HEK293T (cell line): ENCODE results near the gene MTMR12.
"Not testable (repeated sequence)": the region's sequence is repeated elsewhere in the genome, so short reads cannot be mapped to it uniquely, and the experiment has no call there.

Experiments used
- CTCF ChIA-PET: fragments of 350-600 bp; formaldehyde crosslinking; extraction: SDS; loops from one replicate; lab custom pipeline; 2021; ENCODE audit warnings: antibody characterized with exemption, inconsistent platforms; lab: Yijun Ruan, JAX
- POLR2A ChIA-PET: fragments of 350-600 bp; formaldehyde crosslinking; extraction: SDS; loops from one replicate; lab custom pipeline; 2020; ENCODE audit warnings: antibody characterized with exemption, inconsistent platforms; lab: Yijun Ruan, JAX
- DNase-seq: peaks from one replicate; pipeline ENCODE4 v3.0.0; 2012; ENCODE audit warnings: mixed read lengths; ENCODE audit errors: extremely low spot score
- ARNT ChIP-seq: fragments of 450-650 bp; IDR thresholded peaks from 2 replicates; pipeline ENCODE4 v1.6.1; 2017; ENCODE audit warnings: mild to moderate bottlenecking
- BHLHE40 ChIP-seq: fragments of 450-650 bp; IDR thresholded peaks from 2 replicates; pipeline ENCODE4 v1.6.1; 2016; ENCODE audit warnings: mild to moderate bottlenecking, moderate library complexity, borderline replicate concordance
- CTBP1 ChIP-seq: fragments of 450-650 bp; IDR thresholded peaks from 2 replicates; pipeline ENCODE4 v1.6.1; 2016; ENCODE audit warnings: borderline replicate concordance
- ELF4 ChIP-seq: fragments of 450-650 bp; IDR thresholded peaks from 2 replicates; pipeline ENCODE4 v1.6.1; 2017; ENCODE audit warnings: antibody characterized with exemption
- FOXA1 ChIP-seq: fragments of 450-650 bp; IDR thresholded peaks from 2 replicates; pipeline ENCODE4 v1.6.1; 2016; ENCODE audit warnings: mild to moderate bottlenecking
- FOXK2 ChIP-seq: fragments of 450-650 bp; IDR thresholded peaks from 2 replicates; pipeline ENCODE4 v1.6.1; 2016; ENCODE audit warnings: mild to moderate bottlenecking
- FOXM1 ChIP-seq: fragments of 450-650 bp; IDR thresholded peaks from 2 replicates; pipeline ENCODE4 v1.6.1; 2017; ENCODE audit warnings: mild to moderate bottlenecking, borderline replicate concordance
- HDGF ChIP-seq: fragments of 450-650 bp; IDR thresholded peaks from 2 replicates; pipeline ENCODE4 v1.6.1; 2017; ENCODE audit warnings: antibody characterized with exemption, borderline replicate concordance
- L3MBTL2 ChIP-seq: fragments of 450-650 bp; conservative IDR thresholded peaks from 2 replicates; pipeline ENCODE4 v1.6.1; 2016; ENCODE audit warnings: mild to moderate bottlenecking
- LEF1 ChIP-seq: fragments of 450-650 bp; IDR thresholded peaks from 2 replicates; pipeline ENCODE4 v1.6.1; 2017; ENCODE audit warnings: mild to moderate bottlenecking, borderline replicate concordance
- NFRKB ChIP-seq: fragments of 450-650 bp; IDR thresholded peaks from 2 replicates; pipeline ENCODE4 v1.6.1; 2016; ENCODE audit warnings: mild to moderate bottlenecking, moderate library complexity
- SP1 ChIP-seq: fragments of 450-650 bp; IDR thresholded peaks from 2 replicates; pipeline ENCODE4 v1.6.1; 2017
- SUZ12 ChIP-seq: fragments of 450-650 bp; IDR thresholded peaks from 2 replicates; pipeline ENCODE4 v1.6.1; 2016; ENCODE audit warnings: mild to moderate bottlenecking
- TARDBP ChIP-seq: fragments of 450-650 bp; IDR thresholded peaks from 2 replicates; pipeline ENCODE4 v1.6.1; 2016
- ZNF384 ChIP-seq: fragments of 450-650 bp; IDR thresholded peaks from 2 replicates; pipeline ENCODE4 v1.6.1; 2016
- TF ChIP-seq, protein P1 (sequence below): fragments of 450-650 bp; IDR thresholded peaks from 2 replicates; pipeline ENCODE4 v1.6.1; 2016

Gene MTMR12

DNA sequence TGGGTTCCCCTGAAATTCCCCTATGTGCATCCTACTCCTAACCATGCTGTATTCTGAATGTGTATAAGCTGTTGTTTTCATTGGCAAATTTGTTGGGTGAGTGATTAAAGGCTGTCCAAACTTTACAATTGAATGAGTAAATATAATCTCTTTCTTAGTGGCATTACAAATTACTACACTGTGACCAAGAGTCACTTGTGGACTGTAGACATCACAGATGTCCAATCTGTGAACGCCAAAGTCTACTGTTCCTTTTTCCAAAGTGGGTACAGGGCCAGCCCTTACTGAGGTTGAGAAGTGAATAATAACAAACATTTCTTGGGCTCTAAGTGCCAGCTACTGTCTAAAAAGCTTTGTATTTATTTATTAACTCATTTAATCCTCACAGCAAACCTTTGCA is 29.7 kb downstream of the MTMR12 start:
- TF ChIP-seq FOXM1 (no peak), ELF4 (no peak), CTBP1 (no peak), FOXK2 (no peak), L3MBTL2 (no peak), BHLHE40 (no peak), SP1 (no peak), LEF1 (no peak), ZNF384 (no peak)
- TF ChIP-seq, protein P1, sequence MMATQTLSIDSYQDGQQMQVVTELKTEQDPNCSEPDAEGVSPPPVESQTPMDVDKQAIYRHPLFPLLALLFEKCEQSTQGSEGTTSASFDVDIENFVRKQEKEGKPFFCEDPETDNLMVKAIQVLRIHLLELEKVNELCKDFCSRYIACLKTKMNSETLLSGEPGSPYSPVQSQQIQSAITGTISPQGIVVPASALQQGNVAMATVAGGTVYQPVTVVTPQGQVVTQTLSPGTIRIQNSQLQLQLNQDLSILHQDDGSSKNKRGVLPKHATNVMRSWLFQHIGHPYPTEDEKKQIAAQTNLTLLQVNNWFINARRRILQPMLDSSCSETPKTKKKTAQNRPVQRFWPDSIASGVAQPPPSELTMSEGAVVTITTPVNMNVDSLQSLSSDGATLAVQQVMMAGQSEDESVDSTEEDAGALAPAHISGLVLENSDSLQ: no peak
- POLR2A ChIA-PET: no interaction called here
- DNase-seq: no peak
- CTCF ChIA-PET: interaction anchor here (0.5 kb wide), 1 partner anchor 46 kb away, joined by 9 read pairs; no protein-coding TSS in a partner anchor

DNA sequence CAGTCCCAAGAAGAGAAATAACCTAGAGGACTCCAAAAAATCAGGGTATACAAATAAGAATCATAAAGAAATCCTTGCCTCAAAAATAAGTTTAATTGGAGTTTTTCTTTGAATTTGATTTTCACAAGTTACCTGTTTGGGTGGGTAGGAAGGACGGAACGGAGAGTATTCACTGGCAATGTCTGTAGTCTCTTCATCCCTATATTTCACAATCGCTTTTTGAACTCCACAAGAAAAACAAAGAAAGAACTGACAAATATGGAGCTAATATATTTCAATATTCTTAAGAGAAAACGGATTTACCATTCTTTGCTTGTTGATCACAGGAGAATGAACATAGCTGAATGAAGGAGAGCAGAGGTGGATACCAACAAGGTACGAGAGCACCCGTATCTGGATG is 30.1 kb downstream of the MTMR12 start:
- CTCF ChIA-PET: interaction anchor here (0.7 kb wide), 1 partner anchor 13 kb away, joined by 3 read pairs; no protein-coding TSS in a partner anchor
- POLR2A ChIA-PET: no interaction called here
- TF ChIP-seq ZNF384 (no peak), SUZ12 (no peak), CTBP1 (no peak), HDGF (no peak), TARDBP (no peak), LEF1 (no peak), BHLHE40 (no peak), NFRKB (no peak), ARNT (no peak), SP1 (no peak), FOXM1 (no peak), FOXA1 (no peak), FOXK2 (no peak), ELF4 (no peak), L3MBTL2 (no peak)
- TF ChIP-seq, protein P1: no peak
- DNase-seq: no peak

DNA sequence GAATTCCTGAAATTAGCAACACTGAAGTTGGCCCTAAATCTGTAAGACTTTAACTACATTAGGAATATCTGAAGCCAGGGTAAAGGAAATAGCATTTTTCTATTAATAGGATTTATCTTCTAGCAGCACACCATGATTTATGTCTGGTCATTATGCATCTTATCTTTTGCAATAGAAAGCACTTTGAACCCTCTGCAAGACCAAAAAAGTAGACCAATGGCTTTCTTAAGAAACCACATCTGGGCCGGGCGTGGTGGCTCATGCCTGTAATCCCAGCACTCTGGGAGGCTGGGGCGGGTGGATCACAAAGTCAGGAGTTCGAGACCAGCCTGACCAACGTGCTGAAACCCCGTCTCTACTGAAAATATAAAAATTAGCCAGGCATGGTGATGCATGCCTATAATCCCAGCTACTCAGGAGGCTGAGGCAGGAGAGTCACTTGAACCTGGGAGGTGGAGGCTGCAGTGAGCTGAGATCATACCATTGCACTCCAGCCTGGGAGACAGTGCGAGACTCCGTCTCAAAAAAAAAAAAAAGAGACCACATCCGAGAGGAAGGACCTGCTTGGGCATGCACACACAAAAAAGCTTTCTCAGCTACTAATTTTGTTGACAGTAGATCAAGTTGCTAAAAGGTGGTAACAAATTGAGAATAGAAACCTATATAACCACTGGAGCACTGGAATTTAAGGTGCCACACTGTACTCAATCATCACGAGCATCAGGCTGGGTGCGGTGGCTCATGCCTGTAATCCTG is 31.2 kb downstream of the MTMR12 start:
- CTCF ChIA-PET, POLR2A ChIA-PET, DNase-seq: not testable (repeated sequence)

DNA sequence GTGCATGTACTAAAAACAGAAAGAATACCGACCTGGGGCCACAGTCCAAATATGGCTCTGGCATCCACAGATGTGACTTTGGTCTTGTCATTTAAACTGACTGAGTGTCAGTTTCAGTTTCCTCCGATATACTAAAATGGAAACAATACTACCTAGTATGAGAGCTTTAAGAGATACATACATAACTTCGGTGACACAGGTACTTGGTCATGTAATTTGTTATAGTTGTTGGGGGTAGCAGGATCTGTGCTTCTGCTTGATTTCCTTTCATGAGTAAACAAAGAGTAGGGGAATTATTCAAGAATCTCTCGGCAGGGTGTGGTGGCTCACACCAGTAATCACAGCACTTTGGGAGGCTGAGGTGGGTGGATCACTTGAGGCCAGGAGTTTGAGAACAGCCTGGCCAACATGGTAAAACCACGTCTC is 32.1 kb downstream of the MTMR12 start:
- ChIA-PET CTCF (no interaction called here), POLR2A (no interaction called here)
- DNase-seq: no peak
- TF ChIP-seq SP1: no peak
- no peak for TF ChIP-seq LEF1
- no peak for TF ChIP-seq FOXA1
- TF ChIP-seq FOXK2: no peak
- TF ChIP-seq ZNF384: no peak
- no peak for TF ChIP-seq TARDBP
- TF ChIP-seq CTBP1: no peak
- no peak for TF ChIP-seq L3MBTL2
- no peak for TF ChIP-seq NFRKB
- TF ChIP-seq SUZ12: no peak
- no peak for TF ChIP-seq FOXM1
- TF ChIP-seq, protein P1: no peak
- no peak for TF ChIP-seq BHLHE40
- no peak for TF ChIP-seq HDGF
- TF ChIP-seq ARNT: no peak
- TF ChIP-seq ELF4: no peak

DNA sequence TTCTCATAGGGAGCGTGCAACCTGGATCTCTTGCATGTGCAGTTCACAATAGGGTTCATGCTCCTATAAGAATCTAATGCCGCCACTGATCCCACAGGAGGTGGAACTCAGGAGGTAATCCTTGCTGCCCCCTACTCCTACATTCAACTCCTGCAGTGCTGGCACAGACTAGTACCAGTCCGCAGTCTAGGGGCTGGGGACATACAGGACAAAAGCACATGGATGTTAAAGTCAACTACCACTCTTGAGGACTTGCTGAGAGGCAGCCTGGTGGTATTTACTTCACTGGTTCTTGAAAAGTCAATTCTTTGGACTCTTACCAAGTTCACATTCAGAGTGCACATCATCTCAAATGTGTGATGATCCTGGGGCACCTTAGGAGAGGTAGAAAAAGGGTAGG is 33.0 kb downstream of the MTMR12 start:
- CTCF ChIA-PET: no interaction called here
- TF ChIP-seq TARDBP (no peak), LEF1 (no peak), FOXA1 (no peak), SP1 (no peak), ZNF384 (no peak), BHLHE40 (no peak), SUZ12 (no peak), L3MBTL2 (no peak), FOXK2 (no peak), ARNT (no peak), FOXM1 (no peak), NFRKB (no peak), HDGF (no peak), CTBP1 (no peak), ELF4 (no peak)
- TF ChIP-seq, protein P1: no peak
- POLR2A ChIA-PET: no interaction called here
- DNase-seq: no peak
